Measurements from ENCODE around the gene PASK. TPM values are rescaled to one million over a fixed set of nuclear protein-coding genes. Genes with fewer than 3 reads are reported as not detected.

The PASK gene
- total RNA-seq, 1 experiment from 2014 or later, result 69.3 TPM

DNA sequence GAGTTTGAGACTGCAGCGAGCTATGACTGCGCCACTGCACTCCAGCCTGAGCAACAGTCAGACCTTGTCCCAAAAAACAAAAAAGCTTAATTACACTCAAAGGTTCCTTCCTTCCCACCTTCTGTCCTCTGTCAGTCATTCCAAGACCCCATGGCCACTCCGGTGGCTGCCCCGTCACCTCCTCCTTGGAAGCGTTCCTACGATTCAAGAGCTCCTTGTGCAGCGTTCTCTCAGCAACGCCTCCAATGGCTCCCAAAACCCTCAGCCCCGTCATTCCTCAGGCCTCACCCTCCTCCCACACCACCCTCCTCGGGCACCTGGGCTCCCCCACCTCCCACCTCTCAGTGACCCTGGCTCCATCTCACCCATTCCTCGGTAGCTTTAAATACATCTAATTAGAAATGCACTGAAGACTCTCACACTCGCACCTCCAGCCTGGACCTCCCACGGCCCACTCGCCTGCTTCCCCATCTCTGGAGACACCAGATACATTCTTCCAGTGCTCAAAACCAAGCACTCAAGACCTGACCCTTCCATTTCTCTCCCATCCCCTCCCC lies 8.0 kb downstream of the PASK start:
- no peaks in the 10 kb centered on the region for H3K9me3 Mint-ChIP-seq (ENCODE audit: low read depth, unreplicated experiment)
- no TSS peak for BruUV-seq (replicated peaks)
- H3K36me3 Mint-ChIP-seq (ENCODE audit: insufficient read depth, unreplicated experiment), result no peaks in the 10 kb centered on the region
- no peaks in the 10 kb centered on the region for H3K27me3 Mint-ChIP-seq (ENCODE audit: unreplicated experiment)
- TF ChIP-seq, protein P1, sequence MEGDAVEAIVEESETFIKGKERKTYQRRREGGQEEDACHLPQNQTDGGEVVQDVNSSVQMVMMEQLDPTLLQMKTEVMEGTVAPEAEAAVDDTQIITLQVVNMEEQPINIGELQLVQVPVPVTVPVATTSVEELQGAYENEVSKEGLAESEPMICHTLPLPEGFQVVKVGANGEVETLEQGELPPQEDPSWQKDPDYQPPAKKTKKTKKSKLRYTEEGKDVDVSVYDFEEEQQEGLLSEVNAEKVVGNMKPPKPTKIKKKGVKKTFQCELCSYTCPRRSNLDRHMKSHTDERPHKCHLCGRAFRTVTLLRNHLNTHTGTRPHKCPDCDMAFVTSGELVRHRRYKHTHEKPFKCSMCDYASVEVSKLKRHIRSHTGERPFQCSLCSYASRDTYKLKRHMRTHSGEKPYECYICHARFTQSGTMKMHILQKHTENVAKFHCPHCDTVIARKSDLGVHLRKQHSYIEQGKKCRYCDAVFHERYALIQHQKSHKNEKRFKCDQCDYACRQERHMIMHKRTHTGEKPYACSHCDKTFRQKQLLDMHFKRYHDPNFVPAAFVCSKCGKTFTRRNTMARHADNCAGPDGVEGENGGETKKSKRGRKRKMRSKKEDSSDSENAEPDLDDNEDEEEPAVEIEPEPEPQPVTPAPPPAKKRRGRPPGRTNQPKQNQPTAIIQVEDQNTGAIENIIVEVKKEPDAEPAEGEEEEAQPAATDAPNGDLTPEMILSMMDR (IDR thresholded peaks at IDR 0.05; ENCODE audit: unreplicated experiment), result no peak
- H3K27ac Mint-ChIP-seq (ENCODE audit: unreplicated experiment), result no peak overlapping the region
- CTCF ChIA-PET, result interaction anchor here (0.5 kb wide), 1 partner anchor 402 kb away, joined by 7 read pairs; no protein-coding TSS in a partner anchor
- H3K4me1 Mint-ChIP-seq (ENCODE audit: low read depth, unreplicated experiment), result no peaks in the 10 kb centered on the region
- intact Hi-C loops (cut with micrococcal nuclease; ENCODE audit: unreplicated experiment), result no loop called here
- H3K4me3 Mint-ChIP-seq (ENCODE audit: low read depth, unreplicated experiment), result no peak overlapping the region
- no peak for DNase-seq

DNA sequence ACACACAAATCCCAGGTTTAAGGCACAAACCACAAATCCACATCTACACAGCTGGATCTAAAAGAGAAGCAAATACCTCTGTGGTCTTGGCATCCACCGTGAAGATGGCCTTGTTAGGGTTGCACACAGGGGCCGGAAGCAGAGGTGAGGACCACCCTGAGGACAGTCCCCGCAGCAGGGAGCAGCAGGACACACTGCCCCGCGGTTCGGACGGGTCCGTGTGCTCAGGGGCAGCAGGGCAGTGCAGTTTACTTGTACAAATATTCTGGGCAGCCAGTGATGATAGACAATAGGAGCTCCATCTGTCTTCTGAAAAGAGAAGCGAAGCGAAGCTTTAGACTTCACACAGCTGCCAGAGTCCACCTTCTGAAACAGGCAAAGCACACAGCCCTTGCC lies 8.8 kb downstream of the PASK start:
- no TSS peak for BruUV-seq (replicated peaks)
- no peak overlapping the region for H3K4me3 Mint-ChIP-seq (ENCODE audit: low read depth, unreplicated experiment)
- no peak overlapping the region for H3K27ac Mint-ChIP-seq (ENCODE audit: unreplicated experiment)
- H3K36me3 Mint-ChIP-seq (ENCODE audit: insufficient read depth, unreplicated experiment), result no peaks in the 10 kb centered on the region
- intact Hi-C loops (cut with micrococcal nuclease; ENCODE audit: unreplicated experiment), result no loop called here
- no peaks in the 10 kb centered on the region for H3K4me1 Mint-ChIP-seq (ENCODE audit: low read depth, unreplicated experiment)
- DNase-seq, result no peak
- H3K27me3 Mint-ChIP-seq (ENCODE audit: unreplicated experiment), result no peaks in the 10 kb centered on the region
- no peaks in the 10 kb centered on the region for H3K9me3 Mint-ChIP-seq (ENCODE audit: low read depth, unreplicated experiment)
- CTCF ChIA-PET, result no interaction called here
- TF ChIP-seq, protein P1 (IDR thresholded peaks at IDR 0.05; ENCODE audit: unreplicated experiment), result no peak

DNA sequence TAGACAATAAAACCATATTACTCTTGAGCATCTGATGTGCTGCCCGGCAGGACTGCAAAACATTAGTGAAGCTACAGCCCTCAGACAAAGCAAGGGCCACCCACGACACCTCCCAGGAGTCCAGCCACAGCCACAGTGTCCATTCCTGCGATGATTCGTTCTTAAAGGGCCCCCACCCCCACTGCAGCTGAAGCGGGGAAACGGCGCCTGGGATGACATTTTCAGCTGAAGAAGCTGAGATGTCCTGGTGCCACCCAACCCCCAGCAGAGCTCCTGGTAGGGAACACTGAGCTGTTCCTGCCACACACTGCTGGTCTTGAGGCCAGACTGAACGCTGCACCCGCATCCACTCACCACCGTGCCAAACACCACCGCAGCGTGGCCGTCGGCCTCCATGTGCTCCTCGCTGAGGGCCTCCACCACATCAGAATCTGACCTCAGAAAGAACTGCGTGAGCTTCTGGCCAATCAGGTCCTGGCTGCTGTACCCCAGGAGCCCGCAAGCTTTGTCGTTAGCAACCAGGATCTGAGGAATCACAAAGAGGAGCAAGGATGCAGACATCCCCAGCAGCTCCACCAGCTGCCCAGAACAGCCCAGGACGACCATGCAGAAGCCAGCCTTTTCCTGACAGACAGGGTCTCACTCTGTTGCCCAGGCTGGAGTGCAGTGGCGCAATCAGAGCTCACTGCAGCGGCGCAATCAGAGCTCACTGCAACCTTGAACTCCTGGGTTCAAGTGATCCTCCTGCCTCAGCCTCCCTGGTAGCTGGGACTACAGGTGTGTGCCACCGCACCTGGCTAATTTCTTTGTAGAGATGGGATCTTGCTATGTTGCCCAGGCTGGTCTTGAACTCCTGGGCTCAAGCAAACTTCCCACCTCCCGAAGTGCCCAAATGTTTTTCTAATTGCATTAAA lies 9.5 kb downstream of the PASK start:
- no peaks in the 10 kb centered on the region for H3K9me3 Mint-ChIP-seq (ENCODE audit: low read depth, unreplicated experiment)
- DNase-seq, result no peak

DNA sequence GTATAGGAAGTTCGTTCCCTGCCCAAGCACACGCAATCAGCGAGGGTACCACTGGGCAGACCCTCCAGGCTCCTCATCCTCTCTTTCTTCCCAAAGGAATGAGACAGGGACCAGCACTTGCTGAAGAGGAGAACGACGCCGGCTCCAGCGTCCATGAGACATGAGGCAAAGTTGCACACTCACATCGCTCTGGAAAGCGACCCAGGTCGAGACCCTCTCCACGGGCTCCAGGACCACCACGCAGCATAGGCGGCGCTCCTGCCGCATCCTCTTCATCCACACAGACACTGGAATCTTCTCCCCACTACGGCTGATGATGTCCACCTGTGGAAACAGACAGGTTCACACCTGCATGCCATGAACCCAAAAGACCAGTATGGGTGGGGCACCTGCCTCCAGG lies 10.8 kb downstream of the PASK start:
- H3K9me3 Mint-ChIP-seq (ENCODE audit: low read depth, unreplicated experiment), result no peaks in the 10 kb centered on the region
- BruUV-seq (replicated peaks), result no TSS peak
- H3K27ac Mint-ChIP-seq (ENCODE audit: unreplicated experiment), result no peak overlapping the region
- DNase-seq, result no peak
- H3K4me1 Mint-ChIP-seq (ENCODE audit: low read depth, unreplicated experiment), result no peaks in the 10 kb centered on the region
- CTCF ChIA-PET, result no interaction called here
- H3K4me3 Mint-ChIP-seq (ENCODE audit: low read depth, unreplicated experiment), result no peak overlapping the region
- intact Hi-C loops (cut with micrococcal nuclease; ENCODE audit: unreplicated experiment), result no loop called here
- TF ChIP-seq, protein P1 (IDR thresholded peaks at IDR 0.05; ENCODE audit: unreplicated experiment), result no peak
- H3K27me3 Mint-ChIP-seq (ENCODE audit: unreplicated experiment), result no peaks in the 10 kb centered on the region
- H3K36me3 Mint-ChIP-seq (ENCODE audit: insufficient read depth, unreplicated experiment), result no peaks in the 10 kb centered on the region

More for the DNA sequence above, 9.5 kb downstream of the PASK start:
- H3K4me3 Mint-ChIP-seq (ENCODE audit: low read depth, unreplicated experiment), result no peak overlapping the region
- H3K36me3 Mint-ChIP-seq (ENCODE audit: insufficient read depth, unreplicated experiment), result no peaks in the 10 kb centered on the region
- no peaks in the 10 kb centered on the region for H3K4me1 Mint-ChIP-seq (ENCODE audit: low read depth, unreplicated experiment)
- H3K27me3 Mint-ChIP-seq (ENCODE audit: unreplicated experiment), result no peaks in the 10 kb centered on the region
- no TSS peak for BruUV-seq (replicated peaks)
- intact Hi-C loops (cut with micrococcal nuclease; ENCODE audit: unreplicated experiment), result no loop called here
- H3K27ac Mint-ChIP-seq (ENCODE audit: unreplicated experiment), result no peak overlapping the region
- CTCF ChIA-PET, result no interaction called here
- TF ChIP-seq, protein P1 (IDR thresholded peaks at IDR 0.05; ENCODE audit: unreplicated experiment), result no peak

All from Calu3 (cell line).